ENCODE data around the gene FGD2.
"Not testable (repeated sequence)": the region's sequence is repeated elsewhere in the genome, so short reads cannot be mapped to it uniquely, and the experiment has no call there.

FGD2 gene

GRCh38 chr6:37020812-37021211 lies 15.4 kb downstream of the FGD2 start:
- DNase-seq: no peak

GRCh38 chr6:37021356-37022129 lies 16.1 kb downstream of the FGD2 start:
- DNase-seq: peak; percentile 84

GRCh38 chr6:37022135-37022863 lies 16.8 kb downstream of the FGD2 start:
- no peak for DNase-seq

- DNase-seq: no peak
Observed at GRCh38 chr6:37024656-37025337, 19.3 kb downstream of the FGD2 start.

GRCh38 chr6:37025621-37026466 lies 20.4 kb downstream of the FGD2 start:
- DNase-seq: no peak

- DNase-seq: no peak
Observed at GRCh38 chr6:37027036-37027720, 21.7 kb downstream of the FGD2 start.

- no peak for DNase-seq
Observed at GRCh38 chr6:37027811-37028469, 22.5 kb downstream of the FGD2 start.

- DNase-seq: peak; percentile 66
Observed at GRCh38 chr6:37029249-37029971, 24.0 kb downstream of the FGD2 start.

GRCh38 chr6:37030599-37030998 lies 25.1 kb downstream of the FGD2 start:
- no peak for DNase-seq

- no peak for DNase-seq
Observed at GRCh38 chr6:37032239-37032638, 26.8 kb downstream of the FGD2 start.

GRCh38 chr6:37033255-37033654 lies 27.8 kb downstream of the FGD2 start:
- peak; percentile 11 for DNase-seq

GRCh38 chr6:37033819-37034795 lies 28.7 kb downstream of the FGD2 start:
- no peak for DNase-seq

GRCh38 chr6:37036146-37036545 lies 30.7 kb downstream of the FGD2 start:
- DNase-seq: no peak

GRCh38 chr6:37038292-37039198 lies 33.1 kb downstream of the FGD2 start:
- no peak for DNase-seq

- DNase-seq: no peak
Observed at GRCh38 chr6:37039958-37040357, 34.5 kb downstream of the FGD2 start.

GRCh38 chr6:37041521-37041920 lies 36.1 kb downstream of the FGD2 start:
- no peak for DNase-seq

- DNase-seq: no peak
Observed at GRCh38 chr6:37042150-37042549, 36.7 kb downstream of the FGD2 start.

- not testable (repeated sequence) for DNase-seq
Observed at GRCh38 chr6:37043091-37043490, 37.6 kb downstream of the FGD2 start.

GRCh38 chr6:37047346-37047688 lies 41.9 kb downstream of the FGD2 start:
- no peak for DNase-seq
